ENCODE results near the gene PCNX3.
A peak's percentile ranks its signal among the peaks of the same experiment; 100 is the strongest.
"Not testable (repeated sequence)": the region's sequence is repeated elsewhere in the genome, so short reads cannot be mapped to it uniquely, and the experiment has no call there.

The PCNX3 gene

GRCh38 chr11:65657426-65657825 is 41.9 kb downstream of the PCNX3 start:
- DNase-seq: no peak

DNA sequence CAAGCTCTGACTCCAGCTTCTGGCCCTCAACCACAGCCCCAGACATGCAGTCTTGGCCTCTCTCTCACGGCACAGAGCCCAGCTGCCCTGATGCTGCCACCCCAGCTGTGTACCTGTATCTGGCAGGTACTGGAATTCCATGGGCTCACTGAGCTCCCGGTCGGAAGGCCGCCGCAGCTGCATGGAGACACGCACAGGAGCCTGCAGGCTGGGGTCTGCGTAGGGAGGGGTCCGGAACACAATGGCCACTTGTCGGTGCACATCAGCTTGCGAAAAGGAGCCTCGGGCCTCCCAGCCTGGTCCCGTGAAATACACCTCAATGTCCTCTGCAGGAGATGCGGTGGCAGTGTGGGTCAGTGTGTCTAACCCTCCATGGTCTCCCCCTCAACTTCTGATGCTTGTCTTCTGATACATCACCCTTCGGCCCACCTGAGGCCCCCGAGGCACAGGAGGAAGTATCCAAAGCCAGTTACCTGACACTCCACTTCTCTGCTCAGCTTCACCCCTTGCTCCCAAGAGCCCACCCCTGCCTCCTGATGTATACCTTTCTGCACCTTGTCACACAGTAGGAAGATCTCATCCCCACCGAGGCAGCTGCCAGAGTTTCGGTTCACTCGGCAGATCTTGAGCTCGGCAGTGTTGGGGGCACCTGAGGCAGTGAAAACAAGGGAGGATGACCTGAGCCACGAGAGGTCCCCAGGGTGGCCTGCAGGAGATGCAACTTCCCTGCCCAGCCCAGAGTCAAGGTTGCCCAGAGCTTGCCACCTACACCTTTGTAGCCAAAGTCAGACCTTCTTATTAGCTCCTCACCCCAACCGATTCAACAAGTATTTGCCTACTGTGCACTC is 42.8 kb downstream of the PCNX3 start:
- DNase-seq: no peak

- DNase-seq: no peak
These were observed 44.5 kb downstream of the PCNX3 start for GRCh38 chr11:65660038-65660437.

DNA sequence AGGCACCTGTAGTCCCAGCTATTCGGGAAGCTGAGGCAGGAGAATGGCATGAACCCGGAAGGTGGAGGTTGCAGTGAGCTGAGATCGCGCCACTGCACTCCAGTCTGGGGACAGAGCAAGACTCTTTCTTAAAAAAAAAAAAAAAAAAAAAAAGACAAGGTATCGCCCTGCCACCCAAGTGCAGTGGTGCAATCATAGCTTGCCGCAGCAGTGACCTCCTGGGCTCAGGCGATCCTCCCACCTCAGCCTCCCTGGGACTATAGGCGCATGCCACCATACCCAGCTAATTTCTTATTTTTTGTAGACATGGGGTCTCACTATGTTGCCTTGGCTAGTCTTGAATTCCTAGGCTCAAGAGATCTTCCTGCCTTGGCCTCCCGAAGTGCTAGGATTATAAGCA is 45.3 kb downstream of the PCNX3 start:
- not testable (repeated sequence) for DNase-seq

DNA sequence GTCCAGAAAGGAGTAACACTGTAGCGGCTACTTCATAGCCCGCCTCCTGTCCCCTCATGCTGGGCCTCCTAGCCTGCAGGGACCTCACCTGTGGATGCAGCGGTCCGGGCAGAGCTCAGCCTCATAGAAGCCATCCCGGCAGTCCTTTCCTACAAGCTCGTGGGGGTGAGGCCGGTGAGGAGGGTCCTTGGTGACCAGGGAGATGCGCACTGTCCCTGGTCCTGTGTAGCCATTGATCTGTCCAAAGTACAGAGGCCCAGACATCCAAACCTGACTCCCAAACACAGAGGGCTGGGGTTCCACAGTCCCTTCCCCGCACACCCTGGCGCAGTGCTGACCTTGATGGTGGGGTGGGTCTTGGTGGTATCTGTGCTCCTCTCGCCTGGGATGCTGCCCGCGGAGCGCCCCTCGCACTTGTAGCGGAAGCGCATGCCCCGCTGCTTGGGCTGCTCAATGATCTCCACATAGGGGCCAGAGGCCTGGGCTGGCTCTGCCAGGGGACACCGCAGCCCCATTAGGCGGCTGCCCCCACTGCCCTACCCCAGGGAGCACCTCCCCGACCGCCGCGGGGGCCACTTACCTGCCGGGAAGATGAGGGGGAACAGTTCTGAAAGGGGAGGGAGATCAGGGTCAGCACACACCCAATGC is 46.1 kb downstream of the PCNX3 start:
- DNase-seq: no peak

- DNase-seq: no peak
These were observed 46.7 kb downstream of the PCNX3 start for GRCh38 chr11:65662247-65662798.

- DNase-seq: peak; percentile 62
These were observed 47.4 kb downstream of the PCNX3 start, which contains the start of gene RELA for GRCh38 chr11:65662799-65663638. RELA (minus strand) TSS chr11:65662916; CDS start chr11:65662832, 84 bp downstream.

- no peak for DNase-seq
These were observed 48.1 kb downstream of the PCNX3 start for GRCh38 chr11:65663639-65664200.

- DNase-seq: no peak
These were observed 56.7 kb downstream of the PCNX3 start for GRCh38 chr11:65672180-65672860.

- DNase-seq: no peak
These were observed 57.4 kb downstream of the PCNX3 start for GRCh38 chr11:65672982-65673381.

DNA sequence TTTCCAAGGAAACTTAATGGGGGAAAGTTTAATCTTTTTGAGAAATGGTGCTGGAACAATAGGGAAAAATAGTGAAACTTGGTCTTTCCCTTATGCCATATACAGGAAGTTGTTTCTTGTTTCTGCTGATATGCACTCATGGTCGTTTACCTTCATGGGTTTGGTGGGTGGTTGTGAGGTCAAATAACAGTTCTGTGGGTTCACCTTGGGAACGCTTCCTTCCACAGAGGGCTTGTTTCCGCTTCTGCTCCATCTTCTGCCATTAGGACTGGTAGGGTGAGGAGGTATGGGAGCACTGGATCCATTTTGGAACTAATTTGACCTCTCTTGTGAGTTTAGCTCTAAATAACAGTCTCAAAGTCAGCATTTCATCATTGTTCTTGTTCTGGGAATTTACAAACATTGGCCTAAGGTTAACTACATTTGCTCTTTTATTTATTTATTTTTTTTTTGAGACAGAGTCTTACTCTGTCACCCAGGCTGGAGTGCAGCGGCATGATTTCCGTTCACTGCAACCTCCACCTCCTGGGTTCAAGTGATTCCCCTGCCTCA is 64.7 kb downstream of the PCNX3 start:
- no peak for DNase-seq

DNA sequence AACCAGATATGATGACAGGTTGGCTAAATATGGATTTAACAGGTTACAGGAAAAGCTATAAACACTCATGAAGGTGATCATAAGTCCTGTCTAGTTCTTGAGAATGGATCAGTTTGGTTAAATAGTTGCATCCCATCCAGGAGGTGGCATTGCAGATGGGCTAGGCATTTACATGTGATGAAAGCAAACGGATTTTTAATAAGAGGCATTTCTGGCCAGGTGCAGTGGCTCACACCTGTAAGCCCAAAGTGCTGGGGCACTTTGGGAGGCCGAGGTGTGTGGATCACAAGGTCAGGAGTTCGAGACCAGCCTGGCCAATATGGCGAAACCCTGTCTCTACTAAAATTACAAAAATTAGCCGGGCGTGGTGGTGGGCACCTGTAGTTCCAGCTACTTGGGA is 67.9 kb downstream of the PCNX3 start:
- not testable (repeated sequence) for DNase-seq

GRCh38 chr11:65685981-65686380 is 70.4 kb downstream of the PCNX3 start:
- DNase-seq: no peak
